ENCODE data around the gene EYS. TPM values are rescaled to one million over a fixed set of nuclear protein-coding genes. Genes with fewer than 3 reads are reported as not detected.

The EYS gene
- total RNA-seq, 4 donors from 2014 or later = 0.12 to 1.4 (median 0.22) TPM

DNA sequence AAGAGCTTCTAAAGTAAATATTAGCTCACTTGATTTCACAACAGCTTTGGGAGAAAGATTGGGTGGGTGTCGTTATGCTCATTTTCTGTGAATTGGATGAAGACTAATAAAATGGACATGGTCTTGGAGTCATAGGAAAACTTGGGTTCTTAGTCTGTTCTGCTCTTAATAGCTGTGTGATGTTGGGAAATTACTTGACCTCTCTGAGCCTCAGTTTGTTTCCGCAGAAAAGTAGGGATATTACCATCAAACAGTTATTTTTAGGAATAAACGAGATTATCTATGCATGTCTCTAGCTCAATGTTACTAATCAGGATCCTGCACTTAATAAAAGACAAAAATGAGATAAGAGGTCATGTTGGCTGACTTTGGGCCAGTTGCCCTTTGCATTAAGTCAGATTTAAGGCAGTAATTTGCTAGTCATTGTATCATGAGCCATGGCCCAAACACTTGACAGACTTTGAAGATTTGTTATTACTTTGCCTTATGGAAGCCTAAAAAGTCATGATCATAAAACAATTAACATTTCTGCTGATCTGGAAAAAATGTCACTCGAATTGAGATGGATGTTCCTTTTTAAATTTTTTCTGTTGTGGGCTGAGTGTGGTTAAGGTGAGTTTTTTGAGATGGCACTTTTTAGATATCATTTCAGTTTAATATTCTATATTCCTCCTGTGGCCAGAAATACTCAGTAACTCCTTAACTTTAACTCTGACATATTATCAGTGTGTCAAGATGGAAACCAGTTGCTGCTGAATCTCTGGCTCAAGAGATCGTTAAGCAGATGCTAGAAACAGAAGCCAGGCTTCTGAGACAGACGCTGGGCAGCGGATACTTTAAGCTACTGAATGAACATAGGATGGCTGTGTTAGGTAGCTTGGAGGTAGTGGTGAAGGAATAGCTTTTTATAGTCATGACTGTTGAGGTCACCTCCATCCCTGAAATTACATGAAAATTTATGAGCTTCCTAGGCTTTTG is 1779.8 kb downstream of the EYS start:
- TF ChIP-seq, protein P1, sequence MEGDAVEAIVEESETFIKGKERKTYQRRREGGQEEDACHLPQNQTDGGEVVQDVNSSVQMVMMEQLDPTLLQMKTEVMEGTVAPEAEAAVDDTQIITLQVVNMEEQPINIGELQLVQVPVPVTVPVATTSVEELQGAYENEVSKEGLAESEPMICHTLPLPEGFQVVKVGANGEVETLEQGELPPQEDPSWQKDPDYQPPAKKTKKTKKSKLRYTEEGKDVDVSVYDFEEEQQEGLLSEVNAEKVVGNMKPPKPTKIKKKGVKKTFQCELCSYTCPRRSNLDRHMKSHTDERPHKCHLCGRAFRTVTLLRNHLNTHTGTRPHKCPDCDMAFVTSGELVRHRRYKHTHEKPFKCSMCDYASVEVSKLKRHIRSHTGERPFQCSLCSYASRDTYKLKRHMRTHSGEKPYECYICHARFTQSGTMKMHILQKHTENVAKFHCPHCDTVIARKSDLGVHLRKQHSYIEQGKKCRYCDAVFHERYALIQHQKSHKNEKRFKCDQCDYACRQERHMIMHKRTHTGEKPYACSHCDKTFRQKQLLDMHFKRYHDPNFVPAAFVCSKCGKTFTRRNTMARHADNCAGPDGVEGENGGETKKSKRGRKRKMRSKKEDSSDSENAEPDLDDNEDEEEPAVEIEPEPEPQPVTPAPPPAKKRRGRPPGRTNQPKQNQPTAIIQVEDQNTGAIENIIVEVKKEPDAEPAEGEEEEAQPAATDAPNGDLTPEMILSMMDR (IDR thresholded peaks at IDR 0.05) = no peak
- no peak for ATAC-seq (ENCODE audit: low FRiP score)
- no peak for DNase-seq (ENCODE audit: low spot score)

- no peak for DNase-seq (ENCODE audit: low spot score)
- TF ChIP-seq, protein P1 (IDR thresholded peaks at IDR 0.05) = no peak
- no peak for ATAC-seq (ENCODE audit: low FRiP score)
These were observed 1780.7 kb downstream of the EYS start for GRCh38 chr6:63926258-63926780.

GRCh38 chr6:63923139-63923739 is 1783.8 kb downstream of the EYS start:
- no peak for DNase-seq (ENCODE audit: low spot score)
- TF ChIP-seq, protein P1 (IDR thresholded peaks at IDR 0.05) = no peak
- ATAC-seq (ENCODE audit: low FRiP score) = no peak

GRCh38 chr6:63919556-63920110 is 1787.4 kb downstream of the EYS start:
- TF ChIP-seq, protein P1 (IDR thresholded peaks at IDR 0.05) = no peak
- DNase-seq (ENCODE audit: low spot score) (no peak), ATAC-seq (ENCODE audit: low FRiP score) (no peak)

DNA sequence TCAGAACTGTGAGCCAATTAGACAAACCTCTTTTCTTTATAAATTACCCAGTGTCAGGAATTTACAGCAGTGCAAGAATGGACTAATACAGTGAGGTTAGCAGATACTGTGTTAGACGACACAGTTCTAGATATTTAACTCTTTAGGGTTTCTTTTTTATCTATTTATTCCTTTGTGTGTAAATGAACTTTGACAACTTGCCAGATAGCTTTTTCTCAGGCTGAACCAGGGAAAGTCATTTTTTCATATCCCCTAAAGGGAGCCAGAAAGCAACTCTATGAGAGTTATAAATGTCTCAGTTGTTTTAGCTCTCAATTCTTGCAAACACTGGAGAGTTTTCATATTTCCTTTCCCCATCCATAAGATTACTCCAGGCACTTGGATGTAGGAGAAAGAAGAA is 1794.1 kb downstream of the EYS start:
- DNase-seq (ENCODE audit: low spot score) (no peak), ATAC-seq (ENCODE audit: low FRiP score) (no peak)
- TF ChIP-seq, protein P1 (IDR thresholded peaks at IDR 0.05) = no peak

DNA sequence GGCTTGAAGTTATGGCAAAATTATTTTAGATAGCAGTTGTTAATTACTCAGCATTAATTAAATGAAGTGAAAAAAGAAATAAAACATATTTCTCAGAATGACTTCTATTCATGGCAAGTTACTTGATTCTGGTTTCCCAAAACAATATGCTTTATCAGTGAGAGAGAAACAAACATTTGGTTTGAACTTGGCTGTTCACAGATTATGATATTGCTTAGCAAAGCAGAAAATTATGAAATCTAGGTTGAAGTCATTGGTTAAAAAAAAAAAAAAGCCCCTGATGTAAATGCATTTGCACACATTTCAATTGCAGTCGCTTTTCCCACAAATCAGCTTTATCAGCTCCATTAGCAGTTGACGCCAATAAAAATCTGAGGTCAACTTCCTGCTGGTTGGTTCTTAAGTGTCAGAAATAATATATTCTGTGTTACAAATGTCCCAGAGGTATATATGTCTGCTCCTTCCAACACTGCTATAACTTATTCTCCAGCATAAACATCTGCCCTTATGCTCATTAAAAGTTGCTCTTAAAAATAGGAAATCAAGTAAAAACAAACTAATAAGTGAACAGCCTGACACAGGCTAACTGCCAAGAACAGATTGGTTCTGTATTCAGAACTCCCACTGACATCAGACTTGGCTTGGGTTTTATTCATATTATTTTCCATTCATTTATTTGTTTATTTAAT is 1796.0 kb downstream of the EYS start:
- TF ChIP-seq, protein P1 (IDR thresholded peaks at IDR 0.05) = no peak
- DNase-seq (ENCODE audit: low spot score) (no peak), ATAC-seq (ENCODE audit: low FRiP score) (no peak)

Measured in omental fat pad (tissue), 4 donors.